Fibroblast of the aortic adventitia (primary cell): Measurements from ENCODE around the gene RIPK3. TPM values are rescaled to one million over a fixed set of nuclear protein-coding genes. Genes with fewer than 3 reads are reported as not detected.
A peak's percentile ranks its signal among the peaks of the same experiment; 100 is the strongest.

Experiments used
- DNase-seq: peaks from one replicate; pipeline ENCODE4 v3.0.0-alpha.2; 2010; ENCODE audit warnings: low read depth
- H3K4me3 ChIP-seq: 2 replicates; pipeline ENCODE4 v1.5.1; 2011; ENCODE audit warnings: low read depth, mild to moderate bottlenecking, control low read depth, low read length, moderate library complexity
- total RNA-seq: library from RNA; depleted of rRNA; stranded (reverse); fragments of >200 nt; gene quantifications from 2 replicates; pipeline ENCODE4 v1.2.3, GENCODE V29; 2012; ENCODE audit warnings: low replicate concordance
- TF ChIP-seq, protein P1 (sequence below): IDR thresholded peaks from 2 replicates; pipeline ENCODE4 v1.5.1; 2011; ENCODE audit warnings: mild to moderate bottlenecking, low read length, control low read depth, inconsistent platforms; ENCODE audit not compliant: insufficient read depth

RIPK3 gene
- total RNA-seq, 1 donor = 0.99 TPM

DNA sequence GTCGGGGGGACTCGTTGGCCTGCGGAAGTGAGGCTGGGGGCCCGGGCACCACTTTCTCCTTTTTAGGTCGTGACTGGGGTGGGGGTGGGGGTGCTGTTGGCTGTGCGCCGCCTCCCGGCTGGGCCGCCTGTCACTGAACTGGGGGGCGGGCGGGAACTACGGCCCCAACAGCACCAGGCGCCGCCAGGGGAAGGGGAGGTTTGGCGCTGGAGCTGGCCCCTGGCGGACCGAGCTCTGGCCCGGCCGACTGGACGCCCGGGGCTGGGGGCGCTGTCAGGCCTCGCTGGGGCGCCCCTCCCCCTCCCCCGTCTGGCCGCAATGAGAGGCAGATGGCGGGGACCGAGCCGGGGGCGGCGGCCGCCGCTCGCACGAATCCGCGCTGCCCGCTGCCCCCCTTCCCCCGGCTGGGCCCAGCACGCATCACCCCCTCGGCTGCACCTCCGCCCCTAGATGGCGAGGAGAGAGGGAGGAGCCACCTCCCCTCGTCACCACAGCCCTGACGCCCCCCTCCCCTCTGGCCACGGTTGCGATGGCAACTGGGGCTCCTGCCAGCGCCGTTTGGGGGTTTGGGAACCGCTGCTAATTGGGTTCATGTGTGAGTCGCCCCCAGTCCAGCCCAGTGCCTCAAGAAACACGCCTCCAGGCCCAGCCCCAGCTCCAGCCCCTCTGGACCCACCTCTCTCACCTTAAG, 28.9 kb upstream of the RIPK3 start:
- TF ChIP-seq, protein P1, sequence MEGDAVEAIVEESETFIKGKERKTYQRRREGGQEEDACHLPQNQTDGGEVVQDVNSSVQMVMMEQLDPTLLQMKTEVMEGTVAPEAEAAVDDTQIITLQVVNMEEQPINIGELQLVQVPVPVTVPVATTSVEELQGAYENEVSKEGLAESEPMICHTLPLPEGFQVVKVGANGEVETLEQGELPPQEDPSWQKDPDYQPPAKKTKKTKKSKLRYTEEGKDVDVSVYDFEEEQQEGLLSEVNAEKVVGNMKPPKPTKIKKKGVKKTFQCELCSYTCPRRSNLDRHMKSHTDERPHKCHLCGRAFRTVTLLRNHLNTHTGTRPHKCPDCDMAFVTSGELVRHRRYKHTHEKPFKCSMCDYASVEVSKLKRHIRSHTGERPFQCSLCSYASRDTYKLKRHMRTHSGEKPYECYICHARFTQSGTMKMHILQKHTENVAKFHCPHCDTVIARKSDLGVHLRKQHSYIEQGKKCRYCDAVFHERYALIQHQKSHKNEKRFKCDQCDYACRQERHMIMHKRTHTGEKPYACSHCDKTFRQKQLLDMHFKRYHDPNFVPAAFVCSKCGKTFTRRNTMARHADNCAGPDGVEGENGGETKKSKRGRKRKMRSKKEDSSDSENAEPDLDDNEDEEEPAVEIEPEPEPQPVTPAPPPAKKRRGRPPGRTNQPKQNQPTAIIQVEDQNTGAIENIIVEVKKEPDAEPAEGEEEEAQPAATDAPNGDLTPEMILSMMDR = no peak
- peak; percentile 75 for DNase-seq
- H3K4me3 ChIP-seq = peak overlapping the region; percentile 88

DNA sequence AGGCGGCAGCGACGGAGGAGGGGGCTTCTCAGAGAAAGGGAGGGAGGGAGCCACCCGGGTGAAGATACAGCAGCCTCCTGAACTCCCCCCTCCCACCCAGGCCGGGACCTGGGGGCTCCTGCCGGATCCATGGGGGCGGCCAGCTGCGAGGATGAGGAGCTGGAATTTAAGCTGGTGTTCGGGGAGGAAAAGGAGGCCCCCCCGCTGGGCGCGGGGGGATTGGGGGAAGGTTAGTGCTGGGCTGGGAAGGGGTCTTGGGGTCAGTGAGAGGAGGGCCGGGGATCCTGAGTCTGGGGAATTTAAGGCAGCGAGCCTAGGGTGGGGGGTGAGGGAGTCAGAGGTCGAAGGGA, 28.4 kb upstream of the RIPK3 start:
- TF ChIP-seq, protein P1 = no peak
- peak overlapping the region; percentile 88 for H3K4me3 ChIP-seq
- no peak for DNase-seq

DNA sequence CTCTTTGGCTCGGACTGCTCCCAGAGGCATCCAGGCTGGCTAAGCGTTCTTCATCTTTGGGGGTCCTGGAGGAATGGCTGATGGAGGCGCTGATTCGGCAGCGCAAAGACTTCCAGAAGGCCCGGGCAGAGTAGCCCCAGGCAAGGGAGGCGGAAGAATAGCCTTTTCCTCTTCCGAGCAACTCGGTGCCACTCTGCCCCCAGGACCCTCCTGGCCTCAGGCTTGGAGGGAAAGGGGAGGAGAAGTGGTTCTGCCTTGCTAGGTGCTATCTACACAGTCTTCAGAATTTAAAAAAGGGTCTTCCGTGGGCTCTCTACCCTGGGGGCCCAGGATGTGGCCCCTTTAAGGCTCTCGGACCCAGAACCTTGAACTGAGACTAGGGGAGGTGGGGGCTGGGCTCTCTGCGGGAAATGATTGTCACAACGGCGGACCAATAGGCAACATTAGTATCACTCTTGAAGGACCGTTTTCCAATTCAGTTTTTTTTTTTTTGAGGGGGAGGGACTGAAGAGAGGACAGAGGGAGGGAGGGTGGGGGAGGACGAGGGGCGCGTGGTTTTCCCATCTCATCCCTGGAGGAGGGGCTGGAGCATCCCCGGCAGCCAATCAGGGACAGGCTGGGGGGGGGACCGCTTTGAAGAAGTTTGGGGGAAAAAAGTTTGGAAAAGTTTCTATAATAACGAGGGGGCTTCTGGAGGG, 27.9 kb upstream of the RIPK3 start, which contains the start of gene NFATC4:
TSS of gene NFATC4 (plus strand) at position 671 of the 698 bp plus-strand sequence. CDS start 157 bp downstream, outside the sequence.
- TF ChIP-seq, protein P1 = no peak
- peak within 1 kb of the TSS; percentile 88 for H3K4me3 ChIP-seq
- peak; percentile 99 for DNase-seq

DNA sequence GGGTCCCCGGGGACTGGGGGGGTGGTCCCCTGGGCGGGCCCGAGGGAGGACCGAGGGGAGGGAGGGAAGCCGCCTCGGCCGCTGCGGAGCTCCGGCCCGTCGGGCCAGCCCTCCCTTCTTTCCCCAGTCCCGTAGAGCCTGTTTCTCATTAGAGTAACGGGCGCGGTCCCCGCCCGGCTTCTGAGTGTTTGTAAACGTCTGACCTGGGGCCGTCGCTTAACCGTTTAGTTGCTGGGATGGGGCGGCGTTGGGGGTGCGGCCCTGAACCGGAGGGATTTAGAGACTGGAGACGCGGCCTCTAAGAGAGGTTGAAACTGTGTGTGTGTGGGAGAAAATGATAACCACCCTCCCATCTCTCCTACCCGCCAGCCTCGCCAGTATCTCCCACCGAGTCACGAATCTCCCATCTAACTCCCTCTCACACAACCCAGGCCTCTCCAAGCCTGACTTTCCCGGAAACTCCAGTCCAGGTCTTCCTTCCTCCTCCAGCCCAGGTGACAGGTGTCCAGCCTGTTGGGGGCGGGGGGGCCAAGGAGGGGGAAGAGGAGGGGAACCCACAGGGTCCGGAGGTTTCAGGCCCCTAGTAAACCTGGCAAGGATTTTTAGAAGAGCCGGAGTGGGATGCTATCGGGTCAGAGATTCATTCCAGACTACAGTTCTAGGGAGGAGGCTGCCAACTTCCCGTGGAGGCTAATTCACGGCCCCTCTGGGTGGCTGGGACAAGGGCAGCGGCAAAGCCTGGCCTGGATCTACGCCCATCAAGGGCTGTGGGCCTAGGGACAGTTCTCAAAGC, 27.1 kb upstream of the RIPK3 start:
- DNase-seq = peak; percentile 97
- peak overlapping the region; percentile 65 for H3K4me3 ChIP-seq
- TF ChIP-seq, protein P1 = no peak

DNA sequence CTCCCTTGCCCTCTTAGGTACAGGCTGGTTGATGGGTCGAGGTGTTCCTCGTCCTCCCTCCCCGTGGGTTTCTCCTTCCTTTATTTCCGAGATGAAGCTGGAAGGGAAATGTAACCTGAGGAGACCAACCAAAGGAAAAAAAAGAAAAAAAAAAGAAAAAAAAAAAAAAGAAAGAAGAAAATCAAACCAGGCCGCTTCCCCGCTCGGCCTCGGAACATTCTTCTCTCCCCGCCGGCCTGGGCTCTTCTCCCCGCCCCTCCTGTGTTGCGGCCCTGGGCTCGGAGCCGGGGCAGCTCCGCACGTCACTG, 26.6 kb upstream of the RIPK3 start:
- peak overlapping the region; percentile 63 for H3K4me3 ChIP-seq
- TF ChIP-seq, protein P1 = no peak
- no peak for DNase-seq

DNA sequence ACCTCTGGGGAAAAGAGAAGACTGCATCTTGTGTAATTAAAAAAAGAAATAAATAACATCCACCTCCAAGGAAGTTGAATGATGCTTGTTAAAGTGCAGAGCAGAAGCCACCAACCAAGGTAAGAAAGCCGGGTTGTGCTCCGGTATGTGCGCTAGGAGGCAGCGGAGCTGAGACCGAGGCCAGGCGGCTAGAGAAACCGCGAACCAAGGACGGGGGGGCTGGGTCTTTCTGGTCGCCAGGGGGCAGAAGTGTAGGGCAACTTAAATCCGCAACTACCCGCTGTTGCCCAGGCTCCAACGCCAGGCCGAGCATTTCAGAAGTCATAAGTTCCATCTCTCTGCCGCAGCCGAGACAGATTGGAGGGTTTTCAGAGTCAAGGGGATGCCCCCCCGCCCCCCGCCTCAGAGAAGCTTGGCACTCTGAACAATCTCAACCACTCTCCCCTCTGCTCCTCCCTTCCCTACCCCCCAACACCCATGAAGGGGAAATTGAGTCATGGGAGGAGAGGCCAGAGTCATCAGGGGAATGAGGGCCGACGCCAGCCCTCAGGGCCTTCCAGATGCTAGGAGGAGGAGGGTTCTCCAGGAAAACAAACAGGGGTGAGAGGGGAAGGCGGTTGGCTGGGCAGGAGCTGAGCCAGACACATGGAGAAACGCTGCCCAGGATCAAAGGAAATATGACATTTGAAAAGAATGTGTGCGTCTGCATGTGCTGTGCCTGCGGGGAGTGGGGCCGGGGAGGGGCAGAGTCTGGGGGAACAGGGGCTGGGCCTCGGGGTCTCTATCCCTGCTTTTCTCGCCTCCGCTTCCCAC, 26.0 kb upstream of the RIPK3 start:
- peak overlapping the region; percentile 63 for H3K4me3 ChIP-seq
- peak; percentile 96 for DNase-seq
- TF ChIP-seq, protein P1 = peak; percentile 89
